SKM-1 treated with dmso at 0.1 percent for 144 hours (cell line): ENCODE data around the gene FIG4.
"Not testable (repeated sequence)": the region's sequence is repeated elsewhere in the genome, so short reads cannot be mapped to it uniquely, and the experiment has no call there.

Source experiments
- DNase-seq: peaks from one replicate; lab custom pipeline; 2025; ENCODE audit not compliant: unreplicated experiment; lab: John Stamatoyannopoulos, UW

The FIG4 gene

DNA sequence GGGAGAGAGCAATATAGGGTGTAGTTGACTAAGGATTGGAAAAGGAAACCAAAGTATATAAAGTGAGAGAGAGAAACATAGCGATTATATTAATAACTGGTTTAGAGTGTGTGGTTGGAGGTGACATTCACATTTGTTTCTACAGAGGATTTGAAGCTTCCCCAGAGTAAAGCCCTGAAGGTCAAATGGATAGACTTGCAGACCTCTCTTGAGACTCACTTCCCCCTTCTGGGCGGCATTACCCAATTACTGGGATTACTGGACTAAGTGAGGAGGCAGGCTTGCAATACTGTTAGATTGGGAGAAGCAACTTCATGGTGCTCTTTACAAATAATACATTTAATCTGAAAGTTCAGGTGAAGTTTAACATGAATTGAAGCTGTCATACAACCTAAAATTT lies 10.7 kb downstream of the FIG4 start:
- DNase-seq = peak; percentile 58

- peak; percentile 57 for DNase-seq
These were observed 11.7 kb downstream of the FIG4 start for GRCh38 chr6:109702791-109703190.

GRCh38 chr6:109705258-109705657 lies 14.2 kb downstream of the FIG4 start:
- peak; percentile 88 for DNase-seq

DNA sequence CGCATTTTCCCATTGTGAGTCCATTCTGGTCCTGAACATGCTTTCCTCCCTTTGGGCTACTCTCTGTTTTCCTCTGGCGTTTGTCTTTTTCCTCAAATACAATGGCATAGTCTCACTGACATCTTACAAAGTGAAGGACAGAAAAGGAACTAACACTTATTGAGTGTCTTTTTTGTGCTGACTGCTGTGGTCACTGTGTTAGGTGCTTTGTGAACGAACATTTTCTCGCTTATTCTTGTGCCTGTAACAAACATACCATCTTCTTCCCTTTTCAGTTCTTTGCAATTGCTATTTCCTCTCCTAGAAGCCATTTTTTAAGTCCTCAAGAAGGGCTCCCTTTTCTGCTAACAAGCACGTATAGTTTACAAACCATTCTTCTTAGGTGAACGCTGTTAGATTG lies 15.4 kb downstream of the FIG4 start:
- DNase-seq = no peak

DNA sequence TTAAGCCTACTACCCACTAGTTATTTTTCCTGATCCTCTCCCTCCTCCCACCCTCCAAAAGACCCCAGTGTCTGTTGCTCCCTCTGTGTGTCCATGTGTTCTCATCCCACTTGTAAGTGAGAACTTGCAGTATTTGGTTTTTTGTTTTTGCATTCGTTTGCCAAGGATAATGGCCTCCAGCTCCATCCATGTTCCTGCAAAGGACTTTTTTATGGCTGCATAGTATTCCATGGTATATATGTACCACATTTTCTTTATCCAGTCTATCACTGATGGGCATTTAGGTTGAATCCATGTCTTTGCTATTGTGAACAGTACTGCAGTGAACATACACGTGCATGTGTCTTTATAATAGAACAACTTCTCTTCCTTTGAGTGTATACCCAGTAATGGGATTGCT lies 17.0 kb downstream of the FIG4 start:
- not testable (repeated sequence) for DNase-seq

DNA sequence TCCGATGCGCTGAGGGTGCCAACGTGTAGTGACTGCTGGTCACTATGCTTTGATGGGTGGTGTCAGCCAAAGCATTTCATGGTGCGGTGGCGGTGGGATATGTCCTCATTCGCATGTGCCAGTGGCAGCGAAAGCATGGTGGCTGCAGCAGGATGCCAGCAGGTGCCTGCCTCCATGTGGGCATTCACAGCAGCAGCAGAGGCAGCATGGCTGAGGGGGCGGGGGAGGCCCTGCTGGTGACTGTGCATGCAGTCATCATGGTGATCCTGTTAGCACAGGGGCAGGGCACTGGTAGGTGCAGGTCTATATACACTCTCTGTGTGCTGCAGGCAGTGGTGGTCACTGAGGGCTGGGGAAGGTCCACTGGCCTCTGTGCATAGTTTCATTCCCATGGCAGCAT lies 22.0 kb downstream of the FIG4 start:
- no peak for DNase-seq

DNA sequence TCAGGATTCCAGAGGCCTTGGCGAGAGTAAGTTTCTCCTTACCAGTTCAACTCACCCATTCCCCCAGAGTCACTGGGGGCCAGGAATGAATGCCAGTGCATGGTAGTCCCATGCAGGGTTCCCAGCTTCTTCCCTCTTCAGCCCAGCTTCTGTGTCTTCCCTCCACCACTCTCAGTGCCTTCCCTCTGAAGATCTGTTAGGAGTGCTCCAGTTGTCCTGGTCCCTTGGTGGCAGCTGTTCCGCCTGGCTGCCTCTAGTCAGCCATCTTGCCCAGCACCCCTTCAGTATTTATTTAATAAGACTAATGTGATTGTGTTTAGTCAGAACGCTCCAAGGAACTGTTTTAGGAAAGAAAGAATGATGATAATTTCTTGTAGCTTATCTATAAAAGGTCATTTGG lies 23.1 kb downstream of the FIG4 start:
- no peak for DNase-seq

GRCh38 chr6:109714611-109715010 lies 23.5 kb downstream of the FIG4 start:
- DNase-seq = no peak

DNA sequence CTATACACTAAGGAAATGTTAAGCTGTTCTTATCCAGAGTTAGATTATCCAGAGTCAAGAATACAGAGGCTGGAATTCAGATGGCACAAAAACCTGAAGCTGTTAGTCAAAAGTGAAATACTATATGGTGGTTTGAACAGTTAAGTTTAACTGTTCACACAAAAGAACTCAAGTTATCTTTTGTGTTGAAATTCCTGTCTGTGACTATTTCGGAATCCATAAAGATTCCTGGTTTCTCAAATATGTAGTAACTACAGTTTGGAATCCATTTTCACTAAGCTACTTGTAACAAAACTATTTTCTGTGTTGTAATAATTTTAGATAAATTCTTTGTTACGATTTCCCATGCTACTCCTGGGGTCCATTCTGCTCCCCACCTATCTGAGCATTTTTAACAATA lies 24.5 kb downstream of the FIG4 start:
- DNase-seq = no peak

DNA sequence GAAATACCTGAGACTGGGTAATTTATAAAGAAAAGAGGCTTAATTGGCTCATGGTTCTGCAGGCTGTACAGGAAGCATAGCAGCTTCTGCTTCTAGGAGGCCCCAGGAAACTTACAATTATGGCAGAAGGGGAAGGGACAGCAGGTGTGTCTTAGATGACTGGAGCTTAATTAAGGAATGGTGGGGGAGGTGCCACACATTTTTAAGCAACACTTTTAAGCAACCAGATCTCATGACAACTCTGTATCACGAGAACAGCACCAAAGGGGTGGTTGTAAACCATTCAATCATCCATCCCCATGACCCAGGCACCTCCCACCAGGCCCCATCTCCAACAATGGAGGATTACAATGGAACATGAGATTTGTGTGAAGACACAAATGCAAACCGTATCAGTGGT lies 26.9 kb downstream of the FIG4 start:
- peak; percentile 20 for DNase-seq

- DNase-seq = no peak
These were observed 27.9 kb downstream of the FIG4 start for GRCh38 chr6:109718991-109719390.

DNA sequence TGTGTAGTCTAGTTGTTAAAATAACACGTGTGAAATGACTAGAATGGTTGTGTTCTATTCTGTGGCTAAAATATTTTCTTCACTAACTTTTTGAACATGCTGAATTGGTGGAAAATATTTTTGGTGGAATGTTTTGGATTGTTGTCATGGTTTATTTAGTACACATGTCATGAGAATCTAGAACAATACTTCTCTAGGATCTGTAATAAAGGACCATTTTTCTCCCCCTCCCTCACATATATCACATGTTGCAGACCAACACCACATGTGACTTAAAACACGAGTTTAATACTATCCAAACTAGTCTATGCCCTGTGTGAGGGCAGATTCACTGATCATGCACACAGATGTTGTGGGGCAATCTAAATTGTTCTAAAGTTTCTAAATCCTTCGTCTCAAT lies 29.2 kb downstream of the FIG4 start:
- DNase-seq = no peak

DNA sequence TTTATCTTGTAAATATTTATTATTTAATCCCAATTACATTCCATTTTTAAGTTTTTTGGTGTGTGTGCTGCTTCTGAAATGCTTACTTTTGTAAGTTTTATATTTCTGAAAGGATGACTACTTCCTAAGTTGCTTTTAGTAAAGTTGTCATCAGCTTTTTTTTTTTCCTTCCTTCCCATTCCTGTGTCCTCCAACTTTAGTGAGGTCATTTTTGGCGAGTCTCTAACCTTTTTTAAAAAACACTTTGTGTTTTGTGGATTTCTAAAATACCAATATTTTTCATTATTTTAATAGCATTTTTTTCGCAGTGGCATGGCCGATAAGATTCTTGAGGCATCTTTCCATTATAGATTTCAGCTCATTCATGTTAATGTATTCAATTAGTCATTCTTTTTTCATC lies 30.9 kb downstream of the FIG4 start:
- DNase-seq = no peak

- no peak for DNase-seq
These were observed 31.6 kb downstream of the FIG4 start for GRCh38 chr6:109722564-109723254.

- not testable (repeated sequence) for DNase-seq
These were observed 34.2 kb downstream of the FIG4 start for GRCh38 chr6:109725250-109725649.

DNA sequence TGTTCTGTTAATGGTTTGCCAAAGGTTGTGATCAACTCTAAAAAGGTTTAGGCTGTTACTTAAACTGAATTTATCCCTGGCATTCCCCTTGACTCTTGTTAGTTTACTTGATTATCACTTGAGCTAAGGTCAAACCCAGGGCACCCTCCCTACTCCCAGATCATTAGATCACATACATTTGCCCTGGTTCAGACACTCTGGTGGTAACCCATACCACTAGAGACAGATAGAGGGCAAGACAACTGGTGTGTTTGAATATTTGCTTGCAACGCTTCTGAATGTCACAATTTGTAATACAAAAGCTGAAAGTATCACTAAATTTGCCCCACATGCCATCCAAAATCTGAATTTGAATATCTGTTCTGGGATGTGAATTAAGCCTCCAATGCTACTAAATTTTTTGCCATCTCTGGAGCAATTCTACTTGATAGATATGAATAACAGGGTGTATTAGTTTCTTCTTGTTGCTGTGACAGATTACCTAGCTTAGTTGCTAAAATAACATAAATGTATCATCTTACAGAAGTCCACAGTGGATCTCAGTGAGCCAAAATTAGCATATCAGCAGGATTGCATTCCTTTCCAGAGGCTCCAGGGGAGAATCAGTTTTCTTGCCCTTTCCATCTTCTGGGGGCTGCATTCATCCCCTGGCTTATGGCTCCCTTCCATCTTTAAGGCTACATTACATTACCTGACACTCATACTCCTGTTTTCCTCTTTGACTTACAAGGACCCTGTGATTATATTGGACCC lies 45.4 kb downstream of the FIG4 start:
- no peak for DNase-seq

DNA sequence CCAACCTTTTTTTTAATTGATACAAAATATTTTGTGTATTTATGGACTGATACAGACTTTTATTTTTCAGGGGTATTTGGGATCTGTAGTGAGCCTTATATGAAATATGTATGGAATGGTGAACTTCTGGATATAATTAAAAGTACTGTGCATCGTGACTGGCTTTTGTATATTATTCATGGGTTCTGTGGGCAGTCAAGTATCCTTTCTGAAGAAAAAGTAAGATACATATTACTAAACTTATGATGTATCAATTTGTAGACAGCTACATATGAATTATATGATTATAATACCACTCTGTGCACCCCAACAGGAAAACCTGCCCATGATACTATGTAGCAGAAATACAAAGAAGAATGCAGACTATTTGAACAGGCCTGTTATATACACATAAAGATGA lies 47.2 kb downstream of the FIG4 start:
- DNase-seq = no peak

DNA sequence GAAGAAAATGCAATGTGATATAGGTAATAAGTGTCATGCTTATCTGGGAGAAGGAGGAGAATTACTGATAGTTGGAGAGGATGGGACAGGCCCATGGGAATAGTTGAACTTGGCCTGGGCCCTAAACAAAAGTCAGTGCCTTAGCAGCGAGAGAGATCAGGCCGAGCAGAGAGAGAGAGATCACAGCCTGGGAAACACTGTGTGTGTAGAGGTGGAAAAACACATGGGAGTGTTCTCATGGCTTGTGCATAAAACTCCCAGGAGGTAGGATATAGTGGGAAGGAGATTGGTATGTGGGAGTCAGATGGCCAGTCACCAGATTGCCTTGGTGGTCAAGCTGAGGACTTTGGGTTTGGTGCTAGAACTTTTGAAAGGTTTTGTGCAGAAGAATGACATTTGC lies 47.6 kb downstream of the FIG4 start:
- no peak for DNase-seq

GRCh38 chr6:109739686-109740085 lies 48.6 kb downstream of the FIG4 start:
- no peak for DNase-seq

DNA sequence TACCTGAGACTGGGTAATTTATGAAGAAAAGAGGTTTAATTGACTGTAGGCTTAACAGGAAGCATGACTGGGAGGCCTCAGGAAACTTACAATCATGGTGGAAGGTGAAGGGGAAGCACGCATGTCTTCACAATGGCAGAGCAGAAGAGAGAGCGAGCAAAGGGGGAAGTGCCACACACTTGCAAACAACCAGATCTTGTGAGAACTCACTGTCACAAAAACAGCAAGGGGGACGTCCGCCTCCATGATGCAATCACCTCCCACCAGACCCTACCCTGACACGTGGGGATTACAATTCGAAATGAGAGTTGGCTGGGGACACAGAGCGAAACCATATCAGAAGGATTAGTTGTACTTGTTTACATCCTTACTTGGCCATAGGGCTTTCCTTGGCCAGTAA lies 49.7 kb downstream of the FIG4 start:
- DNase-seq = peak; percentile 2

DNA sequence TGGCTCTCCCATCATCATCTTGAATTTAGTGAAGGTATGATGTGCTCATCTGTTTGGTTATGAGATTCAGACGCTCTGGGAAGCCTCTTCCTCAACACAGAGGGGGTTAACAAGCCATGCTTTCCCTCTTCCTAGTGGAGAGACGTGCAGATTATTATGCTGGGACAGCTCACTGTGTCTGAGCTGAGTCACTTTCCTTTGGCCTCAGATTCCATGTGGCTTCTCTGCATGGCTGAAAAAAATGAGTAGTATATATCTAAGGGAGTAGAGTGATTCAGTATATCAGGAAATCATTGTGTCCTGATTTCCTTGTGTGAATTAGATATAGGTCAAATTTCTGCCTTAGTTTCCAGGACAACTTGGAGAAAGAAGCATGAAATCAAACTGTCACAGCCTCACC lies 52.6 kb downstream of the FIG4 start:
- no peak for DNase-seq

DNA sequence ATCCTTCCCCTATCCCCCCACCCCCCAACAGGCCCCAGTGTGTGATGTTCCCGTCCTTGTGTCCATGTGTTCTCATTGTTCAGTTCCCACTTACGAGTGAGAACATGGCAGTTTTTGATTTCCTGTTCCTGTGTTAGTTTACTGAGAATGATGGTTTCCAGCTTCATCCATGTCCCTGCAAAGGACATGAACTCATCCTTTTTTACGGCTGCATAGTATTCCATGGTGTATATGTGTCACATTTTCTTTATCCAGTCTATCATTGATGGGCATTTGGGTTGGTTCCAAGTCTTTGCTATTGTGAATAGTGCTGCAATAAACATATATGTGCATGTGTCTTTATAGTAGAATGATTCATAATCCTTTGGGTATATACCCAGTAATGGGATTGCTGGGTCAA lies 53.7 kb downstream of the FIG4 start:
- not testable (repeated sequence) for DNase-seq

GRCh38 chr6:109747221-109747620 lies 56.1 kb downstream of the FIG4 start:
- DNase-seq = no peak
